K562 (cell line): Measurements from ENCODE around the gene PTOV1. TPM values are rescaled to one million over a fixed set of nuclear protein-coding genes. Genes with fewer than 3 reads are reported as not detected.
A peak's percentile ranks its signal among the peaks of the same experiment; 100 is the strongest.

ENCODE experiments used
- CEBPB ChIP-seq: fragments of 450-650 bp; IDR thresholded peaks from 2 replicates; pipeline ENCODE4 v1.6.1; 2016; ENCODE audit warnings: missing genetic modification characterization, missing compliant biosample characterization
- CHCHD3 ChIP-seq: fragments of 250-450 bp; sonication (Bioruptor Pico); IDR thresholded peaks from 2 replicates; pipeline ENCODE4 v2.1.2; 2022; ENCODE audit warnings: mild to moderate bottlenecking
- NONO ChIP-seq, 2 experiments: fragments of 200-400 bp in 1 of 2; fragments of 450-650 bp in 1 of 2; formaldehyde crosslinking in 1 of 2; IDR thresholded peaks; 2 replicates each; pipeline ENCODE4 v1.6.1; 2017; ENCODE audit warnings: low read depth in 2 of 2, mild to moderate bottlenecking in 2 of 2, moderate library complexity in 2 of 2, low read length in 1 of 2
- RBM17 ChIP-seq: fragments of 200-400 bp; formaldehyde crosslinking; IDR thresholded peaks from 2 replicates; pipeline ENCODE4 v1.6.1; 2017; ENCODE audit warnings: low read depth, mild to moderate bottlenecking, low read length, borderline replicate concordance
- RCOR1 ChIP-seq, 2 experiments: IDR thresholded peaks; 2 replicates each; pipeline ENCODE4 v1.6.1; 2012; ENCODE audit warnings: low read depth in 2 of 2, low read length in 2 of 2, borderline replicate concordance in 1 of 2, improper control_type of control experiment in 1 of 2
- REST ChIP-seq, 2 experiments: fragments of 450-650 bp; formaldehyde crosslinking in 1 of 2; IDR thresholded peaks; 2 replicates each; pipeline versions ENCODE4 v1.4.0 to v1.6.1; 2014 to 2020; ENCODE audit warnings: mild to moderate bottlenecking in 2 of 2, borderline replicate concordance in 1 of 2, low read depth in 1 of 2
- polyA plus RNA-seq, 8 experiments: library from polyadenylated mRNA; depleted of rRNA in 4 of 8; stranded (reverse) in 5 of 8; unstranded in 3 of 8; fragments of >200 nt; fragmentation: Nextera tagmentation in 2 of 8; fragmentation: Illumina TruSeq in 1 of 8; extraction: Ambion mirVana in 2 of 8; extraction: Trizol in 1 of 8; gene quantifications; 2 replicates each; pipeline versions ENCODE4 v1.2.1 to v1.2.3, GENCODE V29; 2011 to 2014; ENCODE audit warnings: inconsistent platforms in 1 of 8, missing spikeins in 1 of 8
- total RNA-seq, 7 experiments: library from RNA; depleted of rRNA in 6 of 7; stranded (reverse); fragments of >200 nt in 6 of 7; fragmentation: Illumina TruSeq in 2 of 7; extraction: Trizol in 2 of 7; gene quantifications; 2 replicates each; pipeline versions ENCODE4 v1.2.1 to v1.2.3, GENCODE V29; 2011 to 2021; ENCODE audit warnings: low replicate concordance in 1 of 7

PTOV1 gene
- total and polyA plus RNA-seq, 9 of the 15 experiments (the other 6 are each of a cell fraction or from before 2014, with no cell fraction given): 4.9 to 169 (median 43.5) TPM

- TF ChIP-seq REST (IDR thresholded peaks at IDR 0.05; ENCODE audit: borderline replicate concordance): peak; percentile 27; the same call in 1 of the 2 replicates
- TF ChIP-seq REST (CRISPR knock-in tag; IDR thresholded peaks at IDR 0.05; ENCODE audit: low read depth): no peak
- no peak for TF ChIP-seq RBM17
- 0 out of 4 replicates have a peak, but pooled peaks of 1 of the 2 experiments have one; percentile 27 for TF ChIP-seq NONO (IDR thresholded peaks at IDR 0.05; ENCODE audit: low read depth in 2 of 2, low read length in 1 of 2)
- TF ChIP-seq CEBPB (tag): no peak
- no peak for TF ChIP-seq CHCHD3 (CRISPR knock-in tag)
- TF ChIP-seq RCOR1 (IDR thresholded peaks at IDR 0.05; ENCODE audit: borderline replicate concordance in 1 of 2, low read depth in 2 of 2, low read length in 2 of 2): peak in 1 of 2 experiments; percentile 30; a peak in 1 of 4 replicates
These were observed 2.9 kb upstream of the PTOV1 start (continued) for GRCh38 chr19:49847731-49848696.
